ENCODE measurements around the gene RCAN1.

RCAN1 gene

DNA sequence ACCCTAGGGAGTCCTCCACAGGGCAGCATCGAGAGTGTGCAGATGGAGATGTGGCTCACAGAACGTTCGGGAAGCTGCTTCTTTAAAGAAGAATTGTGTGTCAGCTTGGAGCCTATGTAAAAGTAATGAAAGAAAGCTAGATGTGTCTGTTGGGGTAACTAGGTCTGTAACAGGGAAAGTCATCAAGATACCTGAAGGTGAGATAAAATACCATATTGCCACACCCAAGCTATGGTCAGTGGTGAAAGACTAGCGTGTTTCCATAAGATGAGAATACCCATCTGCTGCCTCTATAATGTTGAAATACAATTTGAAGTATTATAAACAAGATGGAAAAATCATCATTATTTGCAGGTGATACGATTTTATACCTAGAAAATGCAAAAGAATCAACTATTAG, 17.5 kb downstream of the RCAN1 start:
- no peak overlapping the region for H3K14ac ChIP-seq (ENCODE audit: low read length)
- H3K4me3 ChIP-seq (ENCODE audit: low read depth, low read length) = no peak overlapping the region
- no peak overlapping the region for H3K18ac ChIP-seq (ENCODE audit: low read length)
- H3K4ac ChIP-seq (ENCODE audit: low read depth, low read length) = no peak overlapping the region
- H3K9ac ChIP-seq (ENCODE audit: low read length) = no peak overlapping the region
- peaks cover 15% of the 10 kb centered on the region for H3K79me1 ChIP-seq (ENCODE audit: low read length)
- no peak overlapping the region for H4K8ac ChIP-seq (ENCODE audit: low read depth, low read length)
- H2BK120ac ChIP-seq (ENCODE audit: insufficient read depth, low read length, poor library complexity) = no peak overlapping the region
- DNase-seq = peak in 1 of 2 donors; percentile 82
- H3K23ac ChIP-seq (ENCODE audit: low read length) = no peak overlapping the region
- H3K36me3 ChIP-seq (ENCODE audit: control insufficient read depth in 1 of 2, insufficient read depth in 2 of 2, low read length in 2 of 2) = no peaks in the 10 kb centered on the region
- H3K27me3 ChIP-seq (ENCODE audit: insufficient read depth, low read length) = no peaks in the 10 kb centered on the region
- no CpG with 5 or more reads among the region's 5 CpGs for WGBS (ENCODE audit: extremely low coverage, insufficient coverage, insufficient read length)
- H3K27ac ChIP-seq (ENCODE audit: low read depth, low read length) = no peak overlapping the region
- no peak overlapping the region for H4K12ac ChIP-seq (ENCODE audit: low read depth, low read length)
- H3K4me1 ChIP-seq (ENCODE audit: control insufficient read depth in 1 of 2, insufficient read depth in 2 of 2, low read length in 2 of 2) = peaks cover 12 to 18% of the 10 kb centered on the region in 2 experiments
- H2AFZ ChIP-seq (ENCODE audit: insufficient read depth, low read length, poor library complexity) = no peak overlapping the region
- H3K4me2 ChIP-seq (ENCODE audit: low read length) = no peak overlapping the region
- H3K79me2 ChIP-seq (ENCODE audit: control insufficient read depth, insufficient read depth, low read length, poor library complexity) = peaks cover 2% of the 10 kb centered on the region
- H3K9me3 ChIP-seq (ENCODE audit: insufficient read depth, low read depth, low read length) = peaks cover 2% of the 10 kb centered on the region
- no peak overlapping the region for H4K91ac ChIP-seq (ENCODE audit: low read depth, low read length)
- no peak overlapping the region for H2AK5ac ChIP-seq (ENCODE audit: low read length)
- H2BK12ac ChIP-seq (ENCODE audit: low read length) = no peak overlapping the region
- H2BK5ac ChIP-seq (ENCODE audit: low read depth, low read length, poor library complexity) = no peak overlapping the region

GRCh38 chr21:34596561-34597271, 18.2 kb downstream of the RCAN1 start:
- no peak overlapping the region for H2AK5ac ChIP-seq (ENCODE audit: low read length)
- H3K18ac ChIP-seq (ENCODE audit: low read length) = no peak overlapping the region
- H3K4me3 ChIP-seq (ENCODE audit: low read depth, low read length) = no peak overlapping the region
- no CpG with 5 or more reads among the region's 18 CpGs for WGBS (ENCODE audit: extremely low coverage, insufficient coverage, insufficient read length)
- H4K8ac ChIP-seq (ENCODE audit: low read depth, low read length) = peak overlapping the region; percentile 0
- no peak overlapping the region for H4K12ac ChIP-seq (ENCODE audit: low read depth, low read length)
- H2BK120ac ChIP-seq (ENCODE audit: insufficient read depth, low read length, poor library complexity) = peak overlapping the region; percentile 48
- H3K4me2 ChIP-seq (ENCODE audit: low read length) = no peak overlapping the region
- no peak overlapping the region for H3K4ac ChIP-seq (ENCODE audit: low read depth, low read length)
- no peak overlapping the region for H3K9ac ChIP-seq (ENCODE audit: low read length)
- H3K27ac ChIP-seq (ENCODE audit: low read depth, low read length) = no peak overlapping the region
- H3K79me2 ChIP-seq (ENCODE audit: control insufficient read depth, insufficient read depth, low read length, poor library complexity) = peaks cover 2% of the 10 kb centered on the region
- peak overlapping the region; percentile 51 for H2BK12ac ChIP-seq (ENCODE audit: low read length)
- DNase-seq = peak; percentile 91 to 95
- no peak overlapping the region for H2AFZ ChIP-seq (ENCODE audit: insufficient read depth, low read length, poor library complexity)
- no peak overlapping the region for H3K23ac ChIP-seq (ENCODE audit: low read length)
- peak overlapping the region; percentile 82 for H4K91ac ChIP-seq (ENCODE audit: low read depth, low read length)
- H3K36me3 ChIP-seq (ENCODE audit: control insufficient read depth in 1 of 2, insufficient read depth in 2 of 2, low read length in 2 of 2) = no peaks in the 10 kb centered on the region
- H3K79me1 ChIP-seq (ENCODE audit: low read length) = peaks cover 15% of the 10 kb centered on the region
- H3K27me3 ChIP-seq (ENCODE audit: insufficient read depth, low read length) = no peaks in the 10 kb centered on the region
- H2BK5ac ChIP-seq (ENCODE audit: low read depth, low read length, poor library complexity) = peak overlapping the region; percentile 24
- H3K14ac ChIP-seq (ENCODE audit: low read length) = peak overlapping the region; percentile 88
- peaks cover 2% of the 10 kb centered on the region for H3K9me3 ChIP-seq (ENCODE audit: insufficient read depth, low read depth, low read length)
- H3K4me1 ChIP-seq (ENCODE audit: control insufficient read depth in 1 of 2, insufficient read depth in 2 of 2, low read length in 2 of 2) = peaks cover 12 to 18% of the 10 kb centered on the region in 2 experiments

DNA sequence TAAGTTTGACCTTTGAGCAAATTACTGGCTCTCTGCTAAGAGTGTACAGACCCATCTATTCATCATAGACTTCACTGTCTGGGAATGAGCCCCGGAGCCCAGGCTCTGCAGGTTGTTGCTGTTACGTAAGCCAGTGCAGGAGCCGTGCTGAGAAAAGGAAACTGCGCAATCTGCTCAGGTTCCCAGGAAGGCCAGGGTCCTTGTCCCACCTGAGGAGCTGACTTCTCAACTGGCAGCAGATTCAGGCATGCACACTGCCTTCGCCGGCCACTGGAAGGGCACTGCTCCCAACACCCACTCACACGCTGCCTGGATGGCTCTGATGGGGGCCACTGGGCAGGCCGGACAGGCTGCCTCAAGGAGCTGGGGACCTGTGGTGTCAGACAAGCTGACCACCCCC, 19.5 kb downstream of the RCAN1 start:
- no CpG with 5 or more reads among the region's 8 CpGs for WGBS (ENCODE audit: extremely low coverage, insufficient coverage, insufficient read length)
- Histone ChIP-seq H3K27me3 (ENCODE audit: insufficient read depth, low read length) (no peaks in the 10 kb centered on the region), H3K4me1 (ENCODE audit: control insufficient read depth in 1 of 2, insufficient read depth in 2 of 2, low read length in 2 of 2) (peaks cover 12 to 18% of the 10 kb centered on the region in 2 experiments), H3K23ac (ENCODE audit: low read length) (no peak overlapping the region), H2BK5ac (ENCODE audit: low read depth, low read length, poor library complexity) (peak overlapping the region; percentile 23), H3K4me3 (ENCODE audit: low read depth, low read length) (no peak overlapping the region), H3K14ac (ENCODE audit: low read length) (peak overlapping the region; percentile 88), H4K8ac (ENCODE audit: low read depth, low read length) (peak overlapping the region; percentile 56), H3K27ac (ENCODE audit: low read depth, low read length) (peak overlapping the region; percentile 21), H3K18ac (ENCODE audit: low read length) (peak overlapping the region; percentile 90), H3K9me3 (ENCODE audit: insufficient read depth, low read depth, low read length) (peaks cover 2% of the 10 kb centered on the region), H2BK12ac (ENCODE audit: low read length) (peak overlapping the region; percentile 39), H2BK120ac (ENCODE audit: insufficient read depth, low read length, poor library complexity) (peak overlapping the region; percentile 48), H2AFZ (ENCODE audit: insufficient read depth, low read length, poor library complexity) (peak overlapping the region; percentile 21), H3K79me2 (ENCODE audit: control insufficient read depth, insufficient read depth, low read length, poor library complexity) (peaks cover 2% of the 10 kb centered on the region), H2AK5ac (ENCODE audit: low read length) (peak overlapping the region; percentile 80), H3K9ac (ENCODE audit: low read length) (no peak overlapping the region), H3K36me3 (ENCODE audit: control insufficient read depth in 1 of 2, insufficient read depth in 2 of 2, low read length in 2 of 2) (no peaks in the 10 kb centered on the region), H3K79me1 (ENCODE audit: low read length) (peaks cover 15% of the 10 kb centered on the region), H4K12ac (ENCODE audit: low read depth, low read length) (peak overlapping the region; percentile 38), H3K4me2 (ENCODE audit: low read length) (no peak overlapping the region), H4K91ac (ENCODE audit: low read depth, low read length) (peak overlapping the region; percentile 82), H3K4ac (ENCODE audit: low read depth, low read length) (peak overlapping the region; percentile 7)
- peak; percentile 97 for DNase-seq

DNA sequence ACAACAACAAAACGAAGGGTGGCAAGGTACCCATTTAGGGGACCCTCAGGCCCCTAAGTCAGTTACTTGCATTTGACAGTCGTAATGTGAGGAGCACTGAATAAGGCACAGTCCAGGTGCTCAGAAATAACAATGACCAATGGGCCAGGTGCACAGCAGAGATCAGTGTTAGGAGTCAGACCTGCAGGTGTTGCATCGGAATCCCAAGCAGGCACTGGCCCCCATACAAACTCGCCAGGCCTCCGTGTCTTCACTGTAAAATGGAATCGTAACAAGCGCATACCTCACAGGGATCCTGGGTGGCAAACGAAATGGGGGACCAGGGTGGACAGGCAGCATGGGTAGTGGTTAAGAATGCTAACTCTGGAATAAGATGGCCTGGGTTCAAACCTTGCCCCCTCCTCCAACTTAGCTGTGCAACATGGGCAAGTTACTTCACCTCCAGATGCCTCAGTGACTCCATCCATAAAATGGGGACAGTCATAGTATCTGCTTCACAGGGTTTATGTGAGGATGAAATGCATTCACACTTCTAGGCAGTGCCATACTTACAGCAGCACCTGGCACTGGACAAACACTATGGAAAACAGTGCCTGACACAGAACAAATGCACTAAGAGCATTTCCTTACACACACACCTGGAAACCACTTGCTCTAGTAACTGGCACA, 20.2 kb downstream of the RCAN1 start:
- H3K14ac ChIP-seq (ENCODE audit: low read length) = peak overlapping the region; percentile 6
- H3K4me2 ChIP-seq (ENCODE audit: low read length) = no peak overlapping the region
- peak overlapping the region; percentile 37 for H2BK120ac ChIP-seq (ENCODE audit: insufficient read depth, low read length, poor library complexity)
- H3K79me1 ChIP-seq (ENCODE audit: low read length) = peaks cover 15% of the 10 kb centered on the region
- peak overlapping the region; percentile 12 for H3K4ac ChIP-seq (ENCODE audit: low read depth, low read length)
- no peaks in the 10 kb centered on the region for H3K36me3 ChIP-seq (ENCODE audit: control insufficient read depth in 1 of 2, insufficient read depth in 2 of 2, low read length in 2 of 2)
- peak overlapping the region; percentile 44 for H3K18ac ChIP-seq (ENCODE audit: low read length)
- H2BK5ac ChIP-seq (ENCODE audit: low read depth, low read length, poor library complexity) = no peak overlapping the region
- H4K91ac ChIP-seq (ENCODE audit: low read depth, low read length) = peak overlapping the region; percentile 25
- peaks cover 2% of the 10 kb centered on the region for H3K79me2 ChIP-seq (ENCODE audit: control insufficient read depth, insufficient read depth, low read length, poor library complexity)
- H3K27ac ChIP-seq (ENCODE audit: low read depth, low read length) = peak overlapping the region; percentile 55
- H3K23ac ChIP-seq (ENCODE audit: low read length) = no peak overlapping the region
- DNase-seq = peak; percentile 86 to 88
- no peak overlapping the region for H4K8ac ChIP-seq (ENCODE audit: low read depth, low read length)
- H3K4me3 ChIP-seq (ENCODE audit: low read depth, low read length) = no peak overlapping the region
- peaks cover 12 to 18% of the 10 kb centered on the region in 2 experiments for H3K4me1 ChIP-seq (ENCODE audit: control insufficient read depth in 1 of 2, insufficient read depth in 2 of 2, low read length in 2 of 2)
- no peak overlapping the region for H2AFZ ChIP-seq (ENCODE audit: insufficient read depth, low read length, poor library complexity)
- H3K9ac ChIP-seq (ENCODE audit: low read length) = peak overlapping the region; percentile 17
- H4K12ac ChIP-seq (ENCODE audit: low read depth, low read length) = no peak overlapping the region
- H2BK12ac ChIP-seq (ENCODE audit: low read length) = peak overlapping the region; percentile 42
- no CpG with 5 or more reads among the region's 8 CpGs for WGBS (ENCODE audit: extremely low coverage, insufficient coverage, insufficient read length)
- peaks cover 2% of the 10 kb centered on the region for H3K9me3 ChIP-seq (ENCODE audit: insufficient read depth, low read depth, low read length)
- no peaks in the 10 kb centered on the region for H3K27me3 ChIP-seq (ENCODE audit: insufficient read depth, low read length)
- peak overlapping the region; percentile 24 for H2AK5ac ChIP-seq (ENCODE audit: low read length)

Data from trophoblast cell (in vitro differentiated cells and primary cell).